Measurements from ENCODE around the gene MIDN. TPM values are rescaled to one million over a fixed set of nuclear protein-coding genes. Genes with fewer than 3 reads are reported as not detected.

Gene MIDN
- total RNA-seq, 1 experiment from 2014 or later = 118 TPM

DNA sequence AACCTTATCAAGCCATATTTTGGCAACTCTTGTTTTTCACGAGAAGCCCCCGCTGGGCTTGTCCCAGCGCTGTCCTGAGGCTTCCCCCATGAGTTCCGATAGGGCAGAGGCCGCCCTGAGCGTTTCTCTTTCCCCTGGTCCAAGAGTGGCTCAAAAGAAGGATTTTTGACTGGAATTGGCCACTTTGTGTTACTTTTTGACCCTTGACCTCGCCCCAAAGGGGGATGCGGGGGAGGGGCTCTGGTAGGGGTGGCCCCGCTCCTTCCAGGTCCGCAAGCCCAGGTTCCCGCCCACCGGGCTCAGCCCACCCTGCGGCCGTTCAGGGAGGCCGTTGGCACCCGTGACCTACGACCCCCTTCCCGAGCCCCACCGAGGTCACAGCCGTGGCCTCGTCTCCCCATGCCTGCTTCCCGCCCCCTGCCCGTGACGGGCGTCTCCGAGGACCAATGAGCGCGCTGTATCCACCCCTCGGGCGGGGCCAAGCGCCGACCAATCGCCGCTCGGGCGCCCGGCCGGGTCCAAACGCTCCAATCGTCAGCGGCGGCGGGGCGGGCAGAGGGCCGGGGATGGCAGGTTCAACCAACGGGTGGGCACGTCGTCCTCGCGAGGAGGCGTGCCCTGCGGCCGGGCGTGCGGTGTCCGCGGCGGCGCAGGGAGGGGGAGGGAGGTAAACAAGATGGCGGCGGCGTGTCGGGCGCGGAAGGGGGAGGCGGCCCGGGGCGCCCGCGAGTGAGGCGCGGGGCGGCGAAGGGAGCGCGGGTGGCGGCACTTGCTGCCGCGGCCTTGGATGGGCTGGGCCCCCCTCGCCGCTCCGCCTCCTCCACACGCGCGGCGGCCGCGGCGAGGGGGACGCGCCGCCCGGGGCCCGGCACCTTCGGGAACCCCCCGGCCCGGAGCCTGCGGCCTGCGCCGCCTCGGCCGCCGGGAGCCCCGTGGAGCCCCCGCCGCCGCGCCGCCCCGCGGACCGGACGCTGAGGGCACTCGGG lies 43.0 kb upstream of the MIDN start, which contains the start of gene STK11:
TSS of gene STK11 (plus strand) at position 665 of the 986 bp plus-strand sequence. CDS start 1,136 bp downstream, outside the sequence.
- TF ChIP-seq POLR2AphosphoS5 (IDR thresholded peaks at IDR 0.05; ENCODE audit: low read depth, low read length) = peak; percentile 14; the same call in 1 of the 2 replicates
- TF ChIP-seq, protein P1, sequence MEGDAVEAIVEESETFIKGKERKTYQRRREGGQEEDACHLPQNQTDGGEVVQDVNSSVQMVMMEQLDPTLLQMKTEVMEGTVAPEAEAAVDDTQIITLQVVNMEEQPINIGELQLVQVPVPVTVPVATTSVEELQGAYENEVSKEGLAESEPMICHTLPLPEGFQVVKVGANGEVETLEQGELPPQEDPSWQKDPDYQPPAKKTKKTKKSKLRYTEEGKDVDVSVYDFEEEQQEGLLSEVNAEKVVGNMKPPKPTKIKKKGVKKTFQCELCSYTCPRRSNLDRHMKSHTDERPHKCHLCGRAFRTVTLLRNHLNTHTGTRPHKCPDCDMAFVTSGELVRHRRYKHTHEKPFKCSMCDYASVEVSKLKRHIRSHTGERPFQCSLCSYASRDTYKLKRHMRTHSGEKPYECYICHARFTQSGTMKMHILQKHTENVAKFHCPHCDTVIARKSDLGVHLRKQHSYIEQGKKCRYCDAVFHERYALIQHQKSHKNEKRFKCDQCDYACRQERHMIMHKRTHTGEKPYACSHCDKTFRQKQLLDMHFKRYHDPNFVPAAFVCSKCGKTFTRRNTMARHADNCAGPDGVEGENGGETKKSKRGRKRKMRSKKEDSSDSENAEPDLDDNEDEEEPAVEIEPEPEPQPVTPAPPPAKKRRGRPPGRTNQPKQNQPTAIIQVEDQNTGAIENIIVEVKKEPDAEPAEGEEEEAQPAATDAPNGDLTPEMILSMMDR (IDR thresholded peaks at IDR 0.05) = no peak
- CTCF ChIA-PET = no interaction called here
- Histone ChIP-seq H3K27me3 (ENCODE audit: control insufficient read depth, insufficient read depth, low read length) (no peaks in the 10 kb centered on the region), H3K27ac (ENCODE audit: low read length) (peak within 1 kb of the TSS; percentile 94), H3K9me3 (ENCODE audit: control insufficient read depth, insufficient read depth, low read depth, low read length) (no peaks in the 10 kb centered on the region), H3K36me3 (ENCODE audit: control insufficient read depth, insufficient read depth, low read length) (no peaks in the 10 kb centered on the region; the same call in none of the 2 replicates), H3K4me1 (ENCODE audit: control insufficient read depth, insufficient read depth, low read length) (peaks cover 25% of the 10 kb centered on the region), H3K4me3 (ENCODE audit: low read depth in 2 of 2, low read length in 2 of 2) (peak within 1 kb of the TSS; percentile 80 to 82)
- POLR2A ChIA-PET = interaction anchor here (0.6 kb wide), 1 partner anchor 115 kb away, joined by 4 read pairs; no protein-coding TSS in a partner anchor
- in situ Hi-C loops (cut with HindIII; ENCODE audit: low pct_unique_long_range_greater_than_20kb, low sequenced_read_pairs) (no loop called here), intact Hi-C loops (cut with micrococcal nuclease; ENCODE audit: unreplicated experiment) (no loop called here)
- no TSS peak for BruUV-seq (replicated peaks)
- DNase-seq (ENCODE audit: low read depth, low spot score) (no peak), ATAC-seq (peak; percentile 92)

DNA sequence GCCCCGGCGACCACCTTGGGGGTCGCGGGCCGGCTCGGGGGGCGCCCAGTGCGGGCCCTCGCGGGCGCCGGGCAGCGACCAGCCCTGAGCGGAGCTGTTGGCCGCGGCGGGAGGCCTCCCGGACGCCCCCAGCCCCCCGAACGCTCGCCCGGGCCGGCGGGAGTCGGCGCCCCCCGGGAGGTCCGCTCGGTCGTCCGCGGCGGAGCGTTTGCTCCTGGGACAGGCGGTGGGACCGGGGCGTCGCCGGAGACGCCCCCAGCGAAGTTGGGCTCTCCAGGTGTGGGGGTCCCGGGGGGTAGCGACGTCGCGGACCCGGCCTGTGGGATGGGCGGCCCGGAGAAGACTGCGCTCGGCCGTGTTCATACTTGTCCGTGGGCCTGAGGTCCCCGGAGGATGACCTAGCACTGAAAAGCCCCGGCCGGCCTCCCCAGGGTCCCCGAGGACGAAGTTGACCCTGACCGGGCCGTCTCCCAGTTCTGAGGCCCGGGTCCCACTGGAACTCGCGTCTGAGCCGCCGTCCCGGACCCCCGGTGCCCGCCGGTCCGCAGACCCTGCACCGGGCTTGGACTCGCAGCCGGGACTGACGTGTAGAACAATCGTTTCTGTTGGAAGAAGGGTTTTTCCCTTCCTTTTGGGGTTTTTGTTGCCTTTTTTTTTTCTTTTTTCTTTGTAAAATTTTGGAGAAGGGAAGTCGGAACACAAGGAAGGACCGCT lies 42.1 kb upstream of the MIDN start:
- no TSS peak for BruUV-seq (replicated peaks)
- Histone ChIP-seq H3K36me3 (ENCODE audit: control insufficient read depth, insufficient read depth, low read length) (no peaks in the 10 kb centered on the region; the same call in none of the 2 replicates), H3K4me3 (ENCODE audit: low read depth in 2 of 2, low read length in 2 of 2) (peak overlapping the region; percentile 80 to 82), H3K27me3 (ENCODE audit: control insufficient read depth, insufficient read depth, low read length) (no peaks in the 10 kb centered on the region), H3K27ac (ENCODE audit: low read length) (peak overlapping the region; percentile 94), H3K4me1 (ENCODE audit: control insufficient read depth, insufficient read depth, low read length) (peaks cover 28% of the 10 kb centered on the region), H3K9me3 (ENCODE audit: control insufficient read depth, insufficient read depth, low read depth, low read length) (no peaks in the 10 kb centered on the region)
- CTCF ChIA-PET = no interaction called here
- DNase-seq (ENCODE audit: low read depth, low spot score) (no peak), ATAC-seq (no peak)
- in situ Hi-C loops (cut with HindIII; ENCODE audit: low pct_unique_long_range_greater_than_20kb, low sequenced_read_pairs) = no loop called here
- intact Hi-C loops (cut with micrococcal nuclease; ENCODE audit: unreplicated experiment) = no loop called here
- TF ChIP-seq REST (IDR thresholded peaks at IDR 0.05; ENCODE audit: insufficient read depth in 1 of 2, low read depth in 2 of 2, low read length in 1 of 2) (no peak), POLR2AphosphoS5 (IDR thresholded peaks at IDR 0.05; ENCODE audit: low read depth, low read length) (no peak), TCF7L2 (IDR thresholded peaks at IDR 0.05; ENCODE audit: low read depth, low read length) (no peak), SIN3A (IDR thresholded peaks at IDR 0.05; ENCODE audit: borderline replicate concordance, insufficient read depth, low read depth, low read length) (no peak; the same call in 1 of the 2 replicates)
- TF ChIP-seq, protein P1 (IDR thresholded peaks at IDR 0.05) = no peak
- POLR2A ChIA-PET = interaction anchor here (0.6 kb wide), 1 partner anchor 116 kb away, joined by 4 read pairs; no protein-coding TSS in a partner anchor

Measured in Panc1 (cell line).